ENCODE data around the gene PEAK1.
A peak's percentile ranks its signal among the peaks of the same experiment; 100 is the strongest.

The PEAK1 gene

DNA sequence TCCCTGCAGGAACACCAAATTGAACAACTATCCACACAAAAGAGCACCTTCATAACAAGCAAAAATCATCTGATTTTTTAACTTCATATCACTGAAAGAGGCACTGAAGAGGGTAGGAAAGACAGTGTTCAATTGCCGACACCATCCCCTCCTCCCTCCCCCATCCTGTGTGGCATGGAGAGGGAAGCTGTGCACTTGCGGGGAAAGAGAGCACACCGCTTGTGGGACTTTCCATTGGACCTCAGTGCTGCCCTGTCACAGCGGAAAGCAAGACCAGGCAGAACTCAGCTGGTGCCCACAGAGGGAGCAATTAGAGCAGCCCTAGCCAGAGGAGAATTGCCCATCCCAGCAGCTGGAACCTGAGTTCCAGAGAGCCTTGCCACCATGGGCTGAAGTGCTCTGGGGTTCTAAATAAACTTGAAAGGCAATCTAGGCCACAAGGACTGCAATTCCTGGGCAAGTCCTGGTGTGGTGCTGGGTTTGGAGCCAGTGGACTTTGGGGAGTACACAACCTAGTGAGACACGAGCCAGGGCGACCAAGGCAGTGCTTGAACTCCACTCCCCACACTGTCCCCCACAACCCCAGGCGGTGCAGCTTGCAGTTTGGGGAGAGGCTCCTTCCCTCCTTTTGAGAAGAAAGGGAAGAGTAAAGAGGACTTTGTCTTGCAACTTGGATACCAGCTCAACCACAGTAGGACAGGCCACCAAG, 27.0 kb downstream of the PEAK1 start:
- Histone ChIP-seq H3K27ac (ENCODE audit: low read depth, low read length) (no peak overlapping the region), H3K4ac (ENCODE audit: low read depth, low read length) (no peak overlapping the region)

DNA sequence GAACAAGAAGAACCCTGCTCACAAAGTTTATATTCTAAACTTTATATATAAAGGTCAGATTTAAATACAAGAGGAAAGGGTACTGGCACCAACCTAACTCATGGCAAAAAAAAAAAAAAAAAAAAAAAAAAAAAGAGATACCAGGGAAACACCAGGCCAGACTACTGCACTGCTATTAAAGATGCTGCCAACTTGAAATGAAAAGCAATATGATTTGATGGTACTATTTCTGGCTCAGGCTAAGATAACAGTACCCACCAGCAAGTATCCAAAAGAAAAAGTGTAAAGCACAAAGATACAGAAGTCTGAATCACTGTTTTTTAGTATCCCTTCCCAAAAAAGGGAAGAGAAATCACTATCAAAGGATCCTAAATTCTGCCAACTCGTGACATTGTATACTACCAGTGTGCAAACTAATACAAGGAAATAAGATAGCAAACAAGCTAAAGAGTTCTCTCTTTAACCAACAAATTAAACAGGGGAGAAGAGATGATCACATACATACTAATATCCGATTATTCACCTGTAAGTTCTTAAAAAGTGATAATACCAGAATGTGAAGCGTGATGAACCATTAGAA, 28.4 kb downstream of the PEAK1 start:
- Histone ChIP-seq H3K27me3 (ENCODE audit: insufficient read depth, low read length, poor library complexity) (no peaks in the 10 kb centered on the region), H3K36me3 (ENCODE audit: control insufficient read depth, insufficient read depth, low read length) (no peaks in the 10 kb centered on the region), H3K4ac (ENCODE audit: low read depth, low read length) (no peak overlapping the region), H3K23ac (ENCODE audit: low read length) (no peak overlapping the region), H3K56ac (ENCODE audit: low read length) (no peak overlapping the region), H3K4me3 (ENCODE audit: low read length) (no peak overlapping the region), H4K8ac (ENCODE audit: low read depth, low read length) (no peak overlapping the region), H2BK120ac (ENCODE audit: low read depth, low read length) (no peak overlapping the region), H3K4me1 (ENCODE audit: control insufficient read depth, low read depth, low read length) (no peaks in the 10 kb centered on the region), H3K27ac (ENCODE audit: low read depth, low read length) (no peak overlapping the region), H2BK15ac (replicated peaks; ENCODE audit: low read depth) (no peak overlapping the region), H3K4me2 (ENCODE audit: low read length) (no peak overlapping the region), H4K5ac (ENCODE audit: low read length) (no peak overlapping the region), H3K9ac (ENCODE audit: low read length) (no peak overlapping the region), H2BK5ac (ENCODE audit: low read length) (no peak overlapping the region), H3K79me1 (ENCODE audit: low read length) (peaks cover 11% of the 10 kb centered on the region), H3K18ac (ENCODE audit: low read length) (no peak overlapping the region), H2AK5ac (ENCODE audit: low read length) (no peak overlapping the region), H3K79me2 (ENCODE audit: control insufficient read depth, insufficient read depth, low read length) (peaks cover 5% of the 10 kb centered on the region)
- DNase-seq: no peak
- WGBS (ENCODE audit: extremely low coverage, insufficient coverage, low lambda C conversion rate): no CpG with 5 or more reads among the region's 3 CpGs

More for the DNA sequence above, 27.0 kb downstream of the PEAK1 start:
- H2AK5ac ChIP-seq (ENCODE audit: low read length): no peak overlapping the region
- H3K23ac ChIP-seq (ENCODE audit: low read length): no peak overlapping the region
- H2BK120ac ChIP-seq (ENCODE audit: low read depth, low read length): no peak overlapping the region
- H2BK5ac ChIP-seq (ENCODE audit: low read length): no peak overlapping the region
- H3K18ac ChIP-seq (ENCODE audit: low read length): no peak overlapping the region
- H3K9ac ChIP-seq (ENCODE audit: low read length): no peak overlapping the region
- WGBS (ENCODE audit: extremely low coverage, insufficient coverage, low lambda C conversion rate): no CpG with 5 or more reads among the region's 7 CpGs
- H3K79me2 ChIP-seq (ENCODE audit: control insufficient read depth, insufficient read depth, low read length): peaks cover 7% of the 10 kb centered on the region
- no peak for DNase-seq
- H4K8ac ChIP-seq (ENCODE audit: low read depth, low read length): no peak overlapping the region
- H3K56ac ChIP-seq (ENCODE audit: low read length): no peak overlapping the region
- H3K27me3 ChIP-seq (ENCODE audit: insufficient read depth, low read length, poor library complexity): no peaks in the 10 kb centered on the region
- H3K4me3 ChIP-seq (ENCODE audit: low read length): no peak overlapping the region
- no peak overlapping the region for H4K5ac ChIP-seq (ENCODE audit: low read length)
- H2BK15ac ChIP-seq (replicated peaks; ENCODE audit: low read depth): no peak overlapping the region
- H3K79me1 ChIP-seq (ENCODE audit: low read length): peaks cover 11% of the 10 kb centered on the region
- H3K36me3 ChIP-seq (ENCODE audit: control insufficient read depth, insufficient read depth, low read length): no peaks in the 10 kb centered on the region
- H3K4me2 ChIP-seq (ENCODE audit: low read length): no peak overlapping the region
- H3K4me1 ChIP-seq (ENCODE audit: control insufficient read depth, low read depth, low read length): no peaks in the 10 kb centered on the region

DNA sequence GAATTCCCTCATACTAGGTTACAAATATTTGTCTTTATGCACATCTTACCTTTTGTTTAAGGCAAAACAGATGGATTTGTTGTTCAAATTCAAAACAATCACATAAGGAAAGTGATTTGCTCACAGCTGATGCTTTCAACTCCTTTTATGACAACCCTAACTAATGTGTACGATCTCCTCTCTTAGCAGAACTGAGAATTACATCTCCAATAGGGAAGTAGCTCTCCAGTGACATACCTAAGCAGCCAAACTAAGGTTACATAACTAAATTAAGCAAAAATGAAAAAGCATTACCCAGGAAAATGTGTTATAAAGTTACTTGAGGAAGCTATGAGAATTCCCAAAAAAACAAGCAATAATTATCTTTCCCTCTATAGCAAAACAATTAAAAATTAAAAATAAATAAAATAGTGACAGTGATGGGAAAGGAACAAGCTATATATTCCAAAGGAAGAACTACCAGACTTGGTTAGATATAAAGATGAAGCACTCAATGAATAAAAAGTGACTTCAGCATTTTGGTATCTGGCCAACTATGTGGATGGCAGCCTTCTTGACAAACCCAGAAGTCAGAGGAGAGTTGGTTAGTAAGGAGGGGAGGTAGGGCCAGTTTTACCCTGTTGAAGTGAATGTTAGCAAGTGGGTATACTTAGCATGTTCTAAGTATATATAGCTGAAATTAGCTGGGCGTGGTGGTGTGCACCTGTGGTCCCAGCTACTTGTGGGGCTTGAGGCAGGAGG, 32.4 kb downstream of the PEAK1 start:
- Histone ChIP-seq H3K4me3 (ENCODE audit: low read length) (no peak overlapping the region), H3K27me3 (ENCODE audit: insufficient read depth, low read length, poor library complexity) (no peaks in the 10 kb centered on the region), H3K9ac (ENCODE audit: low read length) (no peak overlapping the region), H2AK5ac (ENCODE audit: low read length) (no peak overlapping the region), H3K18ac (ENCODE audit: low read length) (no peak overlapping the region), H3K27ac (ENCODE audit: low read depth, low read length) (no peak overlapping the region), H3K4ac (ENCODE audit: low read depth, low read length) (no peak overlapping the region), H2BK120ac (ENCODE audit: low read depth, low read length) (no peak overlapping the region), H3K4me2 (ENCODE audit: low read length) (no peak overlapping the region), H3K79me2 (ENCODE audit: control insufficient read depth, insufficient read depth, low read length) (no peaks in the 10 kb centered on the region), H3K36me3 (ENCODE audit: control insufficient read depth, insufficient read depth, low read length) (no peaks in the 10 kb centered on the region), H3K23ac (ENCODE audit: low read length) (no peak overlapping the region), H4K5ac (ENCODE audit: low read length) (no peak overlapping the region), H4K8ac (ENCODE audit: low read depth, low read length) (no peak overlapping the region), H3K79me1 (ENCODE audit: low read length) (peaks cover 2% of the 10 kb centered on the region), H3K4me1 (ENCODE audit: control insufficient read depth, low read depth, low read length) (no peaks in the 10 kb centered on the region), H3K56ac (ENCODE audit: low read length) (no peak overlapping the region), H2BK15ac (replicated peaks; ENCODE audit: low read depth) (no peak overlapping the region), H2BK5ac (ENCODE audit: low read length) (no peak overlapping the region)
- WGBS (ENCODE audit: extremely low coverage, insufficient coverage, low lambda C conversion rate): no CpG with 5 or more reads among the region's 2 CpGs
- DNase-seq: peak; percentile 15

DNA sequence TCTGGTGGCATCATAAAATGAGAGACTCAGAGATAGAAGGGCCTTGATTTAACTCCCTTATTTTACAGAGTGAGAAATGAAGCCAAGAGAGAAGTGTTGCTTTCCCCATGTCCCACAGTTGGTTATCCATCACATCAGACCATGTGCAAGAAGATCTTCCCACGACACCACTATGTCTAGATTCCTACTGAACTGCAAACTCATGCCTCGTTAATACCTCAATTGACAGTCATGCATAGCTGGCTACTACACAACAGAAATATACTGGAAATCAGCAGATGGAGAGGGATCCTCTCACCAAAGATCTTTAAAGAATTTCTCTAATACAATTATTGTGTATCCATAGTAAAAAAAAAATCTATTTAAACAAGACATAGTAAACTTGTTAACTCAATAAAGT, 33.3 kb downstream of the PEAK1 start:
- WGBS (ENCODE audit: extremely low coverage, insufficient coverage, low lambda C conversion rate): no CpG with 5 or more reads among the region's 2 CpGs
- no peak overlapping the region for H3K56ac ChIP-seq (ENCODE audit: low read length)
- H3K27me3 ChIP-seq (ENCODE audit: insufficient read depth, low read length, poor library complexity): no peaks in the 10 kb centered on the region
- peaks cover 2% of the 10 kb centered on the region for H3K79me1 ChIP-seq (ENCODE audit: low read length)
- no peak overlapping the region for H2BK120ac ChIP-seq (ENCODE audit: low read depth, low read length)
- no peak overlapping the region for H2BK15ac ChIP-seq (replicated peaks; ENCODE audit: low read depth)
- H3K4me2 ChIP-seq (ENCODE audit: low read length): no peak overlapping the region
- no peak overlapping the region for H3K4me3 ChIP-seq (ENCODE audit: low read length)
- no peak overlapping the region for H3K9ac ChIP-seq (ENCODE audit: low read length)
- no peak overlapping the region for H3K18ac ChIP-seq (ENCODE audit: low read length)
- no peak overlapping the region for H3K4ac ChIP-seq (ENCODE audit: low read depth, low read length)
- no peak overlapping the region for H2BK5ac ChIP-seq (ENCODE audit: low read length)
- H3K27ac ChIP-seq (ENCODE audit: low read depth, low read length): no peak overlapping the region
- no peak overlapping the region for H2AK5ac ChIP-seq (ENCODE audit: low read length)
- H3K4me1 ChIP-seq (ENCODE audit: control insufficient read depth, low read depth, low read length): no peaks in the 10 kb centered on the region
- H3K23ac ChIP-seq (ENCODE audit: low read length): no peak overlapping the region
- H4K8ac ChIP-seq (ENCODE audit: low read depth, low read length): no peak overlapping the region
- H3K36me3 ChIP-seq (ENCODE audit: control insufficient read depth, insufficient read depth, low read length): no peaks in the 10 kb centered on the region
- no peaks in the 10 kb centered on the region for H3K79me2 ChIP-seq (ENCODE audit: control insufficient read depth, insufficient read depth, low read length)
- H4K5ac ChIP-seq (ENCODE audit: low read length): no peak overlapping the region
- DNase-seq: no peak

DNA sequence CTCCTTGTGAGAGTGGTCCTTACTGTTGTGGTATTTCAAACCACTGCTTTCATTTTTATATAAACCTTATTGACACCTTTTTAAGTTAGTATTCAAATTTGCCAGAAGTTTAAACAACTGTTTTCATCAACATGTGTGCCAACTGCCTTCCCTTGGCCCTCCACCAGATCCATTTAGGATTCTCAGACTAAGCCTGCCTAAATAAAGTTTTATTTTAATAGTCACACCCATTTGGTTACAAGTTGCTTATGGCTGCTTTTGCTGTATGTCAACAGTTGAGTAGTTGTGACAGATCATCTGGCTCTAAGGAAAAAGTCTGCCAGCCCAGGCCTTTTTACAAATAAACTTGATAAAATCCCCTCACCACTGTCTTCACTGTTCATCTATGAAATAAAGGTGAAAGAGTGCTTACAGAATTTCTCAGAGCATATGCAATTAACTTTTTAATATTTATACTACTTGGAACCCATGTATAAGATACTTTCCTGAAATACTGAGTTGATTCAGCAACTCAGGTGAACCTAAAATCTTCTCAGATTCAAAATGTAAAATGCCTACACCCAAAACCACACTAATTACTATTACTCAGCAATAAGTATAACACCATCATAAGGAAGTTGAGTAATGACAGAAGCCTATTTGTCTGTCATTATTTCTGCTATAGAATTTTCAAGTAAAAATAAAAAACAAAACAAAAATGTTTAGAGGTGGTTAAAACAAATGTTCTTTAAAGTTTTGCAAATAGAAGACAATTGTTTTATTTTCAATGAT, 35.1 kb downstream of the PEAK1 start:
- Histone ChIP-seq H3K27me3 (ENCODE audit: insufficient read depth, low read length, poor library complexity) (no peaks in the 10 kb centered on the region), H2BK5ac (ENCODE audit: low read length) (no peak overlapping the region), H3K27ac (ENCODE audit: low read depth, low read length) (no peak overlapping the region), H2AK5ac (ENCODE audit: low read length) (no peak overlapping the region), H3K4me1 (ENCODE audit: control insufficient read depth, low read depth, low read length) (no peaks in the 10 kb centered on the region), H3K79me1 (ENCODE audit: low read length) (peaks cover 2% of the 10 kb centered on the region), H3K4ac (ENCODE audit: low read depth, low read length) (no peak overlapping the region), H3K18ac (ENCODE audit: low read length) (no peak overlapping the region), H3K4me2 (ENCODE audit: low read length) (no peak overlapping the region), H3K79me2 (ENCODE audit: control insufficient read depth, insufficient read depth, low read length) (no peaks in the 10 kb centered on the region), H3K23ac (ENCODE audit: low read length) (no peak overlapping the region), H4K5ac (ENCODE audit: low read length) (no peak overlapping the region), H2BK15ac (replicated peaks; ENCODE audit: low read depth) (no peak overlapping the region), H3K9ac (ENCODE audit: low read length) (no peak overlapping the region), H3K36me3 (ENCODE audit: control insufficient read depth, insufficient read depth, low read length) (no peaks in the 10 kb centered on the region), H2BK120ac (ENCODE audit: low read depth, low read length) (no peak overlapping the region), H3K56ac (ENCODE audit: low read length) (no peak overlapping the region), H3K4me3 (ENCODE audit: low read length) (no peak overlapping the region), H4K8ac (ENCODE audit: low read depth, low read length) (no peak overlapping the region)
- DNase-seq: no peak

Measured in mesendoderm (in vitro differentiated cells).